Measurements from ENCODE around the gene REST. TPM values are rescaled to one million over a fixed set of nuclear protein-coding genes. Genes with fewer than 3 reads are reported as not detected.

REST gene
- total and polyA plus RNA-seq, 9 of the 15 experiments (the other 6 are each of a cell fraction or from before 2014, with no cell fraction given), result 2.9 to 24.0 (median 19.2) TPM

GRCh38 chr4:56958111-56958517 lies 50.4 kb downstream of the REST start (continued):
- no peak for TF ChIP-seq ZNF165 (CRISPR knock-in tag; IDR thresholded peaks at IDR 0.05; ENCODE audit: borderline replicate concordance)
- TF ChIP-seq ZNF239 (CRISPR knock-in tag; IDR thresholded peaks at IDR 0.05), result peak; percentile 62
- TF ChIP-seq RBM14 (IDR thresholded peaks at IDR 0.05; ENCODE audit: borderline replicate concordance, insufficient read depth, low read depth, low read length), result no peak
- TF ChIP-seq ZKSCAN3 (CRISPR knock-in tag; IDR thresholded peaks at IDR 0.05), result no peak
- no peak for TF ChIP-seq ZNF655 (CRISPR knock-in tag; IDR thresholded peaks at IDR 0.05)
- TF ChIP-seq CBX8 (IDR thresholded peaks at IDR 0.05; ENCODE audit: borderline replicate concordance, extremely low read depth, low read depth, low read length, poor library complexity, severe bottlenecking), result no peak
- TF ChIP-seq TSHZ1 (CRISPR knock-in tag; IDR thresholded peaks at IDR 0.05), result no peak
- no peak for TF ChIP-seq LEF1 (IDR thresholded peaks at IDR 0.05)
- no peak for TF ChIP-seq CBFA2T2 (conservative IDR thresholded peaks at IDR 0.05)
- no peak for TF ChIP-seq YBX1 (IDR thresholded peaks at IDR 0.05)
- no peak for TF ChIP-seq TBP (optimal IDR thresholded peaks at IDR 0.05; ENCODE audit: low read depth, low read length)
- no peak for TF ChIP-seq GTF2E2 (tag; IDR thresholded peaks at IDR 0.05)
- no peak for TF ChIP-seq ZSCAN29 (IDR thresholded peaks at IDR 0.05)
- no peak for TF ChIP-seq ZNF280A (IDR thresholded peaks at IDR 0.05; ENCODE audit: low read depth, partially characterized antibody)
- TF ChIP-seq ZFP36 (IDR thresholded peaks at IDR 0.05; ENCODE audit: low read depth, low read length, partially characterized antibody), result no peak
- TF ChIP-seq ZNF75A (CRISPR knock-in tag; IDR thresholded peaks at IDR 0.05), result no peak
- no peak for TF ChIP-seq RBM22 (IDR thresholded peaks at IDR 0.05; ENCODE audit: low read depth, low read length, poor library complexity, severe bottlenecking)
- TF ChIP-seq CGGBP1 (CRISPR knock-in tag; IDR thresholded peaks at IDR 0.05), result no peak
- no peak for TF ChIP-seq ZNF224 (CRISPR knock-in tag; IDR thresholded peaks at IDR 0.05)
- TF ChIP-seq RFX5 (IDR thresholded peaks at IDR 0.05; ENCODE audit: low read depth, low read length), result no peak
- TF ChIP-seq ZFP1 (CRISPR knock-in tag; IDR thresholded peaks at IDR 0.05), result no peak
- TF ChIP-seq GATA2 (CRISPR knock-in tag; IDR thresholded peaks at IDR 0.05), result peak; percentile 24; the same call in 1 of the 2 replicates
- TF ChIP-seq MAZ (CRISPR knock-in tag; conservative IDR thresholded peaks at IDR 0.05 in 1 of 2, IDR thresholded peaks at IDR 0.05 in 1 of 2), result no peak
- TF ChIP-seq TRIM28 (IDR thresholded peaks at IDR 0.05), result no peak
- no peak for TF ChIP-seq SOX6 (IDR thresholded peaks at IDR 0.05)
- no peak for TF ChIP-seq SNIP1 (IDR thresholded peaks at IDR 0.05; ENCODE audit: low read depth)
- no peak for TF ChIP-seq SUPT5H (IDR thresholded peaks at IDR 0.05)

Data from K562 (cell line).